Astrocyte (in vitro differentiated cells and primary cell): Measurements from ENCODE around the gene FAM174B. TPM values are rescaled to one million over a fixed set of nuclear protein-coding genes. Genes with fewer than 3 reads are reported as not detected.

ENCODE experiments used
- DNase-seq: peaks from one replicate; pipeline ENCODE4 v3.0.0-alpha.2; 2010; ENCODE audit warnings: low read depth
- FAIRE-seq: peaks from 2 replicates; lab custom pipeline; 2011; peaks lifted over from hg19 to GRCh38; lab: Jason Lieb, UNC
- H2AFZ ChIP-seq: 2 replicates; pipeline ENCODE4 v1.6.0; 2012; ENCODE audit warnings: low read depth, low read length, inconsistent platforms
- H3K27ac ChIP-seq: 2 replicates; pipeline ENCODE4 v1.5.1; 2011; ENCODE audit warnings: low read depth, low read length, inconsistent platforms
- H3K27me3 ChIP-seq: 2 replicates; pipeline ENCODE4 v1.6.0; 2011; ENCODE audit warnings: low read length, inconsistent platforms; ENCODE audit not compliant: insufficient read depth
- H3K36me3 ChIP-seq: 2 replicates; pipeline ENCODE4 v1.5.1; 2011; ENCODE audit warnings: low read length, inconsistent platforms; ENCODE audit not compliant: insufficient read depth
- H3K4me1 ChIP-seq: 2 replicates; pipeline ENCODE4 v1.5.1; 2011; ENCODE audit warnings: low read length, inconsistent platforms; ENCODE audit not compliant: insufficient read depth
- H3K4me2 ChIP-seq: 2 replicates; pipeline ENCODE4 v1.6.0; 2012; ENCODE audit warnings: low read length, inconsistent platforms
- H3K4me3 ChIP-seq: 2 replicates; pipeline ENCODE4 v1.5.1; 2011; ENCODE audit warnings: low read depth, mild to moderate bottlenecking, low read length, inconsistent platforms; ENCODE audit not compliant: insufficient read depth
- H3K79me2 ChIP-seq: 2 replicates; pipeline ENCODE4 v1.6.0; 2012; ENCODE audit warnings: mild to moderate bottlenecking, low read length, inconsistent platforms; ENCODE audit not compliant: insufficient read depth
- H3K9ac ChIP-seq: 2 replicates; pipeline ENCODE4 v1.6.0; 2012; ENCODE audit warnings: mild to moderate bottlenecking, low read length, inconsistent platforms
- H3K9me3 ChIP-seq: 2 replicates; pipeline ENCODE4 v1.5.1; 2012; ENCODE audit warnings: low read depth, mild to moderate bottlenecking, low read length, inconsistent platforms; ENCODE audit not compliant: insufficient read depth
- H4K20me1 ChIP-seq: 2 replicates; pipeline ENCODE4 v1.6.0; 2012; ENCODE audit warnings: low read length, inconsistent platforms; ENCODE audit not compliant: insufficient read depth
- H3K27ac Mint-ChIP-seq: one replicate; pipeline ENCODE4 v1.8.0; 2021; ENCODE audit warnings: mild to moderate bottlenecking, mixed read lengths; ENCODE audit not compliant: unreplicated experiment
- H3K27me3 Mint-ChIP-seq: one replicate; pipeline ENCODE4 v1.8.0; 2021; ENCODE audit warnings: low read depth, mixed read lengths; ENCODE audit not compliant: unreplicated experiment
- H3K36me3 Mint-ChIP-seq: one replicate; pipeline ENCODE4 v1.8.0; 2021; ENCODE audit warnings: low read depth, mixed read lengths; ENCODE audit not compliant: unreplicated experiment
- H3K4me1 Mint-ChIP-seq: one replicate; pipeline ENCODE4 v1.8.0; 2021; ENCODE audit warnings: low read depth, mixed read lengths; ENCODE audit not compliant: unreplicated experiment
- H3K4me3 Mint-ChIP-seq: one replicate; pipeline ENCODE4 v1.8.0; 2021; ENCODE audit warnings: mild to moderate bottlenecking, moderate library complexity, mixed read lengths; ENCODE audit not compliant: unreplicated experiment
- H3K9me3 Mint-ChIP-seq: one replicate; pipeline ENCODE4 v1.8.0; 2021; ENCODE audit warnings: mild to moderate bottlenecking, mixed read lengths; ENCODE audit not compliant: unreplicated experiment
- EZH2 ChIP-seq: IDR thresholded peaks from 2 replicates; pipeline ENCODE4 v1.6.1; 2012; ENCODE audit warnings: mild to moderate bottlenecking, low read length, inconsistent platforms; ENCODE audit not compliant: insufficient read depth
- total RNA-seq: library from RNA; stranded (reverse); gene quantifications from 2 replicates; pipeline ENCODE4 v1.2.1, GENCODE V29; 2021
- TF ChIP-seq, protein P1 (sequence below): IDR thresholded peaks from 2 replicates; pipeline ENCODE4 v1.5.1; 2011; ENCODE audit warnings: low read depth, mild to moderate bottlenecking, inconsistent platforms, low read length, moderate library complexity; ENCODE audit not compliant: insufficient read depth

FAM174B gene
- total RNA-seq, 1 donor from 2014 or later, result 11.2 TPM

DNA sequence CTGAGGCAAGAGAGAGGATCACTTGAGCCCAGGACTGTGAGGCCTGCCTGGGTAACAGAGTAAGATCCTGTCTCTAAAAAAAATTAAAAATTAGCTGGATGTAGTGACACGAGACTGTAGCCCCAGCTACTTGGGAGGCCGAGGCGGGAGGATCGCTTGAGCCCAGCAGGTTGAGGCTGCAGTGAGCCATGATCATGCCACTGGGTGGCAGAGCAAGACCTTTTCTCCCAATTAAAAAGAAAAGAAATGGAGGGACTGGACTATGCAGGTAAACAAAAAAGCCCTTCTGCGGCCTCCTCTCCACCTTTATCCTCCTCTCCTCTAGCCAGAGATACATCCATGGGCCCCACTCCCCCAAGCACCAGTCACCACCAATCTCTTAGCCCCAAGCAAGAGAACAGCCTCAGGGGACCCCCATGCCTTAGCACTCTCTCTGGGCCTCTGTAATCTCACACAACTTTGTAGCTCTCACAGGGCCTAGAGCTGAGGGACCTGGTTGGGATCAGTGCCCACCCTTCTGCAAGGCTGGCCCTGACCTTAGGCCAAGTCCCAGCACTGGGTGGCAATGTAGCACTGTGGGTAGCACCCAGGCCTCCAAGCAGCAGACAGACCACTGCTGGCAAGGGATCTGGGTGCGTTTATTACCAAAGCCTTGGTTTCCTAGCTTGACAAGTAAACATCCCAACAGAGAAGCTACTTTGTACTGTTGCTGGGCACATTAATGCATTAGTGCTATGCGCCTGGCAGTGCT, 43.4 kb downstream of the FAM174B start:
- no peak for FAIRE-seq
- peaks cover 7% of the 10 kb centered on the region for H3K27me3 Mint-ChIP-seq

DNA sequence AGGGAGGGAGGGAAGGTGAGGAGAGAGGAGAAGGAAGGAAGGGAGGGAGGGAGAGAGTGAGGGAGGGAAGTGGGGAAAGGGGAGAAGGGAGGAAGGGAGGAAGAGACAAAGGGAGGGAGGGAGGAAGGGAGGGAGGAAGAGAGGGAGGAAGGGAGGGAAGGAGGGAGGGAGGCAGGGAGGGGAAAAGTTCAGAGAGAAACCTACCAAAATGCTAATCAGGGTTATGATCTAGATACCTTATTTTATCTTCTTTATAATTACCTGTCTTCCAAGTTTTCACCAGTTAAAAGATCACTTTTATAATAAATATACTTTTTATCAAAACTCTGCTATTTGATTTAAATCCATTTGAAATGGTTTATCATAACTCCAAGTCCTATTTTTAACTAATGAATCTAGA, 44.4 kb downstream of the FAM174B start:
- FAIRE-seq, result no peak
- Histone ChIP-seq H3K36me3 (no peaks in the 10 kb centered on the region), H3K79me2 (no peaks in the 10 kb centered on the region), H3K27ac (no peak overlapping the region), H3K4me3 (no peak overlapping the region), H3K4me2 (no peak overlapping the region), H3K9ac (no peak overlapping the region), H3K9me3 (no peaks in the 10 kb centered on the region), H3K27me3 (no peaks in the 10 kb centered on the region), H3K4me1 (no peaks in the 10 kb centered on the region), H4K20me1 (no peaks in the 10 kb centered on the region), H2AFZ (no peak overlapping the region)
- Mint-ChIP-seq H3K36me3 (peaks cover 5% of the 10 kb centered on the region), H3K27ac (no peak overlapping the region), H3K4me1 (peaks cover 2% of the 10 kb centered on the region), H3K9me3 (no peaks in the 10 kb centered on the region), H3K4me3 (no peak overlapping the region), H3K27me3 (peaks cover 7% of the 10 kb centered on the region)
- no peak for DNase-seq
- TF ChIP-seq, protein P1, sequence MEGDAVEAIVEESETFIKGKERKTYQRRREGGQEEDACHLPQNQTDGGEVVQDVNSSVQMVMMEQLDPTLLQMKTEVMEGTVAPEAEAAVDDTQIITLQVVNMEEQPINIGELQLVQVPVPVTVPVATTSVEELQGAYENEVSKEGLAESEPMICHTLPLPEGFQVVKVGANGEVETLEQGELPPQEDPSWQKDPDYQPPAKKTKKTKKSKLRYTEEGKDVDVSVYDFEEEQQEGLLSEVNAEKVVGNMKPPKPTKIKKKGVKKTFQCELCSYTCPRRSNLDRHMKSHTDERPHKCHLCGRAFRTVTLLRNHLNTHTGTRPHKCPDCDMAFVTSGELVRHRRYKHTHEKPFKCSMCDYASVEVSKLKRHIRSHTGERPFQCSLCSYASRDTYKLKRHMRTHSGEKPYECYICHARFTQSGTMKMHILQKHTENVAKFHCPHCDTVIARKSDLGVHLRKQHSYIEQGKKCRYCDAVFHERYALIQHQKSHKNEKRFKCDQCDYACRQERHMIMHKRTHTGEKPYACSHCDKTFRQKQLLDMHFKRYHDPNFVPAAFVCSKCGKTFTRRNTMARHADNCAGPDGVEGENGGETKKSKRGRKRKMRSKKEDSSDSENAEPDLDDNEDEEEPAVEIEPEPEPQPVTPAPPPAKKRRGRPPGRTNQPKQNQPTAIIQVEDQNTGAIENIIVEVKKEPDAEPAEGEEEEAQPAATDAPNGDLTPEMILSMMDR, result no peak

More for the DNA sequence above, 43.4 kb downstream of the FAM174B start:
- Histone ChIP-seq H4K20me1 (no peaks in the 10 kb centered on the region), H3K9ac (no peak overlapping the region), H3K4me1 (peaks cover 5% of the 10 kb centered on the region), H3K4me2 (no peak overlapping the region), H3K27ac (no peak overlapping the region), H3K79me2 (no peaks in the 10 kb centered on the region), H3K36me3 (no peaks in the 10 kb centered on the region), H3K9me3 (no peaks in the 10 kb centered on the region), H3K27me3 (no peaks in the 10 kb centered on the region), H3K4me3 (no peak overlapping the region), H2AFZ (no peak overlapping the region)
- no peaks in the 10 kb centered on the region for H3K9me3 Mint-ChIP-seq
- H3K27ac Mint-ChIP-seq, result no peak overlapping the region
- peaks cover 8% of the 10 kb centered on the region for H3K36me3 Mint-ChIP-seq
- H3K4me3 Mint-ChIP-seq, result no peak overlapping the region
- DNase-seq, result no peak
- H3K4me1 Mint-ChIP-seq, result peaks cover 9% of the 10 kb centered on the region
- TF ChIP-seq, protein P1, result no peak
- TF ChIP-seq EZH2, result no peak

DNA sequence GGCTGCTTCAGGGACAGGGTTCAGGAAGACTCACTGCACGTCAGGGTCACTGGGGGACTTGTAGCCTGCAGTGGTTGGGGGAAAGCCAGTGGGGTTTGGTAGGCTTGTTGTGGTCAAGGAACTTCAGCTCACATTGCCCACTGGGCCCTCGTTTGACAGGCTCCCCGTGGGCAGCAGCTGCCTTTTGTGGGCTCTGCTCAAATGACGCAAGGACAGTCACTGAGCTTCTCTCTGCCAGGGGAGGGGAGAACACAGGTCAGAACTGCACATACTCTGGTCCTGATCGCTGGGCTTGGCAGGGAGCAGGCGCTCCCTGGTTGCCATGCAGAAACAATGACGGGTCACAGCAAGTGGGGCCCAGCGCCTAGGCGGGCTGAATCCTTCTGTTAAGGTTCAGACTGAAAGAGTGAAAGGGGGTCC, 45.5 kb downstream of the FAM174B start:
- H3K27ac Mint-ChIP-seq, result no peak overlapping the region
- H3K4me3 ChIP-seq, result no peak overlapping the region

More for the DNA sequence above, 45.5 kb downstream of the FAM174B start:
- no peak for TF ChIP-seq EZH2
- TF ChIP-seq, protein P1, result no peak
- no peaks in the 10 kb centered on the region for H3K27me3 ChIP-seq
- H3K36me3 ChIP-seq, result no peaks in the 10 kb centered on the region
- Mint-ChIP-seq H3K36me3 (peaks cover 3% of the 10 kb centered on the region), H3K4me3 (no peak overlapping the region), H3K9me3 (peaks cover 3% of the 10 kb centered on the region), H3K27me3 (peaks cover 12% of the 10 kb centered on the region), H3K4me1 (no peaks in the 10 kb centered on the region)
- no peaks in the 10 kb centered on the region for H3K4me1 ChIP-seq
- no peak overlapping the region for H2AFZ ChIP-seq
- no peak overlapping the region for H3K4me2 ChIP-seq
- H3K9ac ChIP-seq, result no peak overlapping the region
- H4K20me1 ChIP-seq, result no peaks in the 10 kb centered on the region
- DNase-seq, result no peak
- H3K9me3 ChIP-seq, result no peaks in the 10 kb centered on the region
- no peaks in the 10 kb centered on the region for H3K79me2 ChIP-seq
- no peak for FAIRE-seq
- no peak overlapping the region for H3K27ac ChIP-seq
